BLaER1 (cell line): ENCODE measurements around the gene BCAR3.

ENCODE experiments used
- H3K27ac ChIP-seq: shearing (Covaris generic); formaldehyde crosslinking; 2 replicates; pipeline ENCODE4 v1.8.1; 2022
- H3K27me3 ChIP-seq: shearing (Covaris generic); formaldehyde crosslinking; 2 replicates; pipeline ENCODE4 v1.8.1; 2022
- H3K36me3 ChIP-seq: shearing (Covaris generic); formaldehyde crosslinking; 2 replicates; pipeline ENCODE4 v1.8.1; 2022
- H3K4me1 ChIP-seq: shearing (Covaris generic); formaldehyde crosslinking; 2 replicates; pipeline ENCODE4 v1.8.1; 2022
- H3K4me2 ChIP-seq: shearing (Covaris generic); formaldehyde crosslinking; 2 replicates; pipeline ENCODE4 v1.8.1; 2022
- H3K4me3 ChIP-seq: shearing (Covaris generic); formaldehyde crosslinking; 2 replicates; pipeline ENCODE4 v1.8.1; 2022
- H3K9ac ChIP-seq: shearing (Covaris generic); formaldehyde crosslinking; 2 replicates; pipeline ENCODE4 v1.8.1; 2022
- H3K9me3 ChIP-seq: shearing (Covaris generic); formaldehyde crosslinking; 2 replicates; pipeline ENCODE4 v1.8.1; 2022
- H4K20me1 ChIP-seq: shearing (Covaris generic); formaldehyde crosslinking; 2 replicates; pipeline ENCODE4 v1.8.1; 2022
- Cebpa-rat ChIP-seq: shearing (Covaris generic); IDR thresholded peaks from 2 replicates; pipeline ENCODE4 v1.8.1; 2022

BCAR3 gene

DNA sequence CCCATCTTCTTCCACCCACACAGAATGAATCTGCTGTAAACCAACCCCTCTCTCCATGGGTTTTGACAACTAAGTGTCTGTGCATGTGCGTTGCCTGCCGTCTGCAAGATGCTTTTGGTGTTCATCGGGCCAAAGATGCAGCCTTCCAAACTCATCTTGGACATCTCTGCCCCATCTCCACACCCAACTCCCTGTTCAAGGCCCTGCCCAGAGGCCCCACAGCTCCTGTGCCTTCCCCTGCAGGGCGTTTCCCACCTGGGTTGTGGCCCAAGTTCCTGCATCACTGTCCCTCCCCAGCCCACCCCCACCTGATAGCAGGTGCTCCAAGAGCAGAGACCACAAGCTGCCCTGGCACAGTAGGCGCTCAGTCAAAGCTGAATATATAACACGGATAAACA lies 103.2 kb downstream of the BCAR3 start:
- Histone ChIP-seq H3K4me1 (no peaks in the 10 kb centered on the region), H3K4me2 (no peak overlapping the region), H3K9me3 (no peaks in the 10 kb centered on the region), H3K27me3 (no peaks in the 10 kb centered on the region), H3K9ac (no peak overlapping the region), H4K20me1 (peaks cover 71% of the 10 kb centered on the region), H3K4me3 (no peak overlapping the region), H3K27ac (no peak overlapping the region), H3K36me3 (peaks cover 100% of the 10 kb centered on the region)
- TF ChIP-seq Cebpa-rat, result no peak

DNA sequence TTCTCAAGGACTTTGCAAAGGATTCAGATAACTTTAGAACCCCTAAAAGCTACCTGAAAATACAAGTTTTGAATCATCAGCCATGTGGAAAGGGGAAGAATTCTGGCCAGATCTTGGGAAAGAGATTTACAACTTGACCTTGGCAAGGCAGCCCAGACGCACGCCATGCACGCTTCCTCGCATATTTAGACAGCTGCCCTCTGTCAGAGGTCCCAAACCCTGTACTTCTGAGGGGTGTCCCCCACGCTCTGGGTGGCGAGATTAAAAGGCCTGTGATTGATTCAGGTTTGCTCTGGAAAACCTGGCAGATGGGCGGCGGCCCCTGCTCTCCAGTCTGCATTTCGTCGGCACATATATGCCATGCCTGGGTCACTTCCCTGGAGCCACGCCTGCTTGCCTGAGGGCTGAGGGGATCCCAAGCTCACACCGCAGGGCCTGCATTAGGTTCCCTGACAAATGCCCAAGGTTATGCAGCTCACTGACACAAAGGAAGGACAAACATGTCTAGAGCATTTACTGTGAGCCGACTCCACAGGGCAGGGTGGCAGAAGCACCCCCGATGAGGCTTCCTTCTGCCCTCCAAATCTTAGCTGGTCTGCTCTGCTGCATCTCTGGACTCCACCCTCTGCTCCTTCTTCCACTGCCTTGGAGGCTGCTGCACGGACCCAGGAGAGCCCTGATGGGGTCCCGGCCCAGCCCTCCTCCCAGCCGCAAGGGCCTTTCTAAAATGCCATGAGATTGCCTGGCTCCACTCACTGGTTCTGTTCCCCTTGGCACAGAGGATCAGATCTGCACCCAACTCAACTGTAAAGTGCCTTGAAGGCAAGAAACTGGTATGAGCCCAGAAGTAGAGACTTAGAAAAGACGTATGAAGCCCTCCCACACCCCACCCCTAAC lies 103.9 kb downstream of the BCAR3 start:
- no peak for TF ChIP-seq Cebpa-rat

DNA sequence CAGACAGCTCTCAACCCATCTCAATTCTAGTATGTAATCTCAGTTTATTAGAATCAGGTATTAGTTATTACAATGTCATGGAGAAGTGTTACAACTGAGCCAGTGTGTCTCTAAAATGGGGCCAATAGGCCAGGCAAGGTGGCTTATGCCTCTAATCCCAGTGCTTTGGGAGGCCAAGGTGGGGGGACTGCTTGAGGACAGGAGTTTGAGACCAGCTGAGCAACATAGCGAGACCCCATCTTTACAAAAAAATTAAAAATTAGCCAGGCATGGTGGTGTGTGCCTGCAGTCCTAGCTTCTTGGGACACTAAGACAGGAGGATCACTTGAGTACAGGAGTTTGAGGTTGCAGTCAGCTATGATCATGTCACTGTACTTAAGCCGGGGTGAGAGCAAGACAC lies 104.9 kb downstream of the BCAR3 start:
- Histone ChIP-seq H4K20me1 (peaks cover 61% of the 10 kb centered on the region), H3K4me1 (no peaks in the 10 kb centered on the region), H3K27me3 (no peaks in the 10 kb centered on the region), H3K27ac (no peak overlapping the region), H3K4me2 (no peak overlapping the region), H3K9me3 (no peaks in the 10 kb centered on the region), H3K9ac (no peak overlapping the region), H3K4me3 (no peak overlapping the region), H3K36me3 (peaks cover 100% of the 10 kb centered on the region)
- no peak for TF ChIP-seq Cebpa-rat

More for the DNA sequence above, 103.9 kb downstream of the BCAR3 start:
- Histone ChIP-seq H3K9me3 (no peaks in the 10 kb centered on the region), H3K9ac (no peak overlapping the region), H4K20me1 (peaks cover 67% of the 10 kb centered on the region), H3K4me1 (no peaks in the 10 kb centered on the region), H3K27ac (no peak overlapping the region), H3K4me2 (no peak overlapping the region), H3K27me3 (no peaks in the 10 kb centered on the region), H3K36me3 (peaks cover 100% of the 10 kb centered on the region), H3K4me3 (no peak overlapping the region)

DNA sequence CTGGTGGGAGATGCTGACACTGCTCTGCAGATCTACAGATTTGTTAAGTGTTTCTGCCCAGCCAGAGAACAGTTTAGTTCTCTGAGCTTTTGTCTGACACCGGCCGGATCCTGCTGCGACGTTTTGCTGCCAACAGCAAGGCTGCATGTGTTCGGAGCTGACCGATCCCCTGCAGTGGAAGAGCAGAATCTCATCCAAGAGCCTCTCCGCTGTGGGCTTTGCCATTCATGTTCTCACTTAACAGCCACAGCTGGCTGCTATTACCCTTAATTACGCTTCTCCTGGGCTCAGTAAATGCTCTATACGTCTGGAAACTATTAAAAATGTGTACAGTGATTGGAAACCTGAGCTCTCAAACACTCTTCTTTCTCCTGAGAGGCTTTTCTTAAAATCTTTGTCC lies 105.3 kb downstream of the BCAR3 start:
- Histone ChIP-seq H3K9me3 (no peaks in the 10 kb centered on the region), H3K4me1 (no peaks in the 10 kb centered on the region), H3K4me3 (no peak overlapping the region), H4K20me1 (peaks cover 61% of the 10 kb centered on the region), H3K27me3 (no peaks in the 10 kb centered on the region), H3K36me3 (peaks cover 100% of the 10 kb centered on the region), H3K27ac (no peak overlapping the region), H3K9ac (no peak overlapping the region), H3K4me2 (no peak overlapping the region)
- no peak for TF ChIP-seq Cebpa-rat

DNA sequence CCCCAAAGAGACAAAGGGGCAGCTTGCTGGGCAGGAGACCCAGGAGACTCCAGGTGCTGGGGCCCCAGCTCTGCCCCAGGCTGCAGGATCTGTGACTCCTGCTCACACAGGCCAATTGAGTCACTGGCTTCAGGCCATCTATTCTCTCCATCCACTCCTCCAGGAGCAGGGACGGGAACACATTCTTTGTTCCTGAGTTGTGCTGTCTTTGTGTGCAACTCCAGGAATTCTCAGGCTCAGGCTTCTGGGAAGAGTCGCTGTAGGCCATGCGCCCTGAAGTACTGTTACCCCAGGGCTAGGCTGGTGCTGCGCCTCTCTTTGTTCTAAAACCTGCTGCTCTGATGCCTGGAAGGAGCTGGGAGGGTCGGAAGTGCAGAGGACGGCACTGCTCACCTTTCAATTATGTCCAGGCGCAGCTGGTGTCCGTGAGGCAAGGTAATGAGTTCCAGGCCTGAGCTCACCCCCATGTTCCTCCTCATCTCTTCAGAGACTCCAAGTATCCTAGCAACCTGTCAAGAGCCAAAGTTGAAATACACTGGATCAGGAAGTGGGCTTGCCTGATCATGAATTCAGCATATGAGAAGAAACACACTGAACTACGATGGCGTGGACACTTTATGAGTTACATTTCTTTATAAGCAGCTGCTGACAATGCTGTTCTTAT lies 105.9 kb downstream of the BCAR3 start:
- no peak overlapping the region for H3K27ac ChIP-seq
- H3K4me1 ChIP-seq, result no peaks in the 10 kb centered on the region
- no peak overlapping the region for H3K4me2 ChIP-seq
- TF ChIP-seq Cebpa-rat, result no peak
- no peaks in the 10 kb centered on the region for H3K27me3 ChIP-seq
- no peak overlapping the region for H3K4me3 ChIP-seq
- no peaks in the 10 kb centered on the region for H3K9me3 ChIP-seq
- H3K9ac ChIP-seq, result no peak overlapping the region
- H4K20me1 ChIP-seq, result peaks cover 58% of the 10 kb centered on the region
- H3K36me3 ChIP-seq, result peaks cover 100% of the 10 kb centered on the region

DNA sequence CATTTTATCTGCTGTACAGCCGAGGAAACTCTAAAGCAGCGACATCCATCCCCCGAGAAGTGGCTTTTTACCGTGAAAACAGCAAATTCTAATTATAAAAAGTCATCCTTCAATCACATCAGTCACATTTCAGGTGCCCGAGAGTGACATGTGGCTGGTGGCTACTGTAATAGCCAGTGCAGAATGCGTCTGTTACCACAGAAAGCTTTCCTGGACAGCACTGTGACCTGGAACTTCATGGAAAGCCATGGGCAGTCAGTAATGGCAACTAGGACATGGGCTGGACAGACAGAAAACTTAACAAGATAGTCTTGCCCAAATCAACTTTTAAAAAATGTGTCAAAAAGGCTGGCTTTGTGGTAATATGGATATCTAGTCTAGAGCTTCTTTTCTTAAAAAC lies 106.6 kb downstream of the BCAR3 start:
- Histone ChIP-seq H3K36me3 (peaks cover 100% of the 10 kb centered on the region), H3K27ac (no peak overlapping the region), H3K4me1 (no peaks in the 10 kb centered on the region), H3K4me2 (no peak overlapping the region), H4K20me1 (peaks cover 56% of the 10 kb centered on the region), H3K27me3 (no peaks in the 10 kb centered on the region), H3K9me3 (no peaks in the 10 kb centered on the region), H3K4me3 (no peak overlapping the region), H3K9ac (no peak overlapping the region)
- TF ChIP-seq Cebpa-rat, result no peak

DNA sequence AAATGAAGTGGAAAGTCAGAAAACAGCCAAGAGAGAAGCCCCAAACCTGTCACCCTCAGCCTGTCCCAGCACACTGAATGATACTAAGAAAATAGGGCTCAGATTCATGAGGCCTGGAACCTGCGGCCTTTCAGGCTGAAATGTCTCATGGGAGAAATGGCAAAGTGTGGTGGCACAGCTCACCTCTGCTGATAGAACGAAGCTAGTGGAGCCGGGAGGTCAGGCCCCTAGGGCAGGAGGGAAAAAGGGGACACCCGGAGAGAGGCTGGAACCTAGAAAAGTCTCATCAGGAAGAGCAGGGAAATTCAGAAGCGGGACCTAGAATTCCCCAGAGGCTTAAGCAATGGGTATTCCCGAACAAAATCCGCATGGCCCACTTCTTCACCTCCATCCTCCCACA lies 107.1 kb downstream of the BCAR3 start:
- Histone ChIP-seq H3K4me1 (peaks cover 4% of the 10 kb centered on the region; the same call in 1 of the 2 replicates), H3K4me2 (no peak overlapping the region), H3K27me3 (no peaks in the 10 kb centered on the region), H3K4me3 (no peak overlapping the region), H3K9me3 (no peaks in the 10 kb centered on the region), H3K36me3 (peaks cover 100% of the 10 kb centered on the region), H3K27ac (no peak overlapping the region), H4K20me1 (peaks cover 56% of the 10 kb centered on the region), H3K9ac (no peak overlapping the region)
- TF ChIP-seq Cebpa-rat, result no peak

DNA sequence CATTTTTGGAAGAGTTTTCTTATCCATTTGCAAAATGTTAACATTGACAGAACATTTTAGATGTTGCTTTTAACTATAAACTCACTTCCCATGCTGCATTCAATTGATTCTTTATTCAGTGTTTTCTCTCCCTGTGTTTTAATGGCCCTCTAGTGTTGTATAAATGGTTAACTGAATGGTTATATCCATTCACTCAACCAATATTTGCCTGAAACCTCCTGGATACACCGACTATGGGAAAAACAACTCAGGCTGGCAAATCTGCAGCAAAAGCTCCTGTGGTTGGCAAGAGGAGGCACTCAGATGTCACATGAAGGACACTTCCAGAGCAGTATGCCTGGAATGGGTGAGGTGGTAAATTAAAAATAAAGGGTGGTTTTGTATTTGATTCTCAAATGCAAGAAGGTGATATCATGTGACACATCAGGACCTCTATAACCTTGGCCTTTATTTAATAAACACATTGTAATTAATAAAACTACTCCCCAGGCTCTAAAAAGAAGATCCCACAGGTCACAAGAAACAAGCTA lies 107.6 kb downstream of the BCAR3 start:
- Histone ChIP-seq H3K36me3 (peaks cover 100% of the 10 kb centered on the region), H3K27me3 (no peaks in the 10 kb centered on the region), H3K4me1 (peaks cover 4% of the 10 kb centered on the region; the same call in 1 of the 2 replicates), H3K4me3 (no peak overlapping the region), H3K4me2 (no peak overlapping the region), H3K9me3 (no peaks in the 10 kb centered on the region), H3K27ac (no peak overlapping the region), H4K20me1 (peaks cover 56% of the 10 kb centered on the region), H3K9ac (no peak overlapping the region)
- no peak for TF ChIP-seq Cebpa-rat

DNA sequence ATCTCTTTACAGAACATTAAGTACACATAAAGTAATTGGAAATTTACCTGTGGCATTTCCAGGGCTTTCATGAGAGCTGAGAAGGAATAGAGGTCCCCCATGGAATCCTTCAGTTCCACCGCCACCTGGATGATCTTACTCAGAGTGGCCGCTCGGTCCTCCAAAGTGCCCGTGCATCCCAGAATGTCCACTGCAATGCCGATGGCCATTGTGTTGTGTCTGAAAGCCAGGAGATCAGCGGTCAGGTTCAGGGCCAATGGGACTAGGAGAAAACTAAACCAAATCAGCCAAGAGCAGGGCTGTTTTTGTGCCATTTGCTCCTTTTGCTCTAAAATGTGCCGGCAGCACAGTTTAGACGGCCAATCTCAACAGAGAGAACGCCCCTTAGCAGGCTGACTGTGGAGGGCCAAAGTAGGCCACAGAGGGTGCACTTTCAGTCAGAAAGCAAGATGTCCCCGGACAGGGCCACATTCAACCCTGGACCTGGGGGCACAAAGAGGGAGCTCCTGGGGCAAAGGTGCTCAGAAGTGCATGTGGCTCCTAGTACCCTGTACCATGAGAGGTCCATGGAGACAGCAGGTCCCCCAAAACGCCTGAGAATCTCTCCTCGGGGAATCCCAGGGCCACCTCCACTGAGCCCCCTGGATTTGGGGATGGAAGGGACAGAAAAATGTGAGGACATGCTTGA lies 109.9 kb downstream of the BCAR3 start:
- Histone ChIP-seq H3K27me3 (no peaks in the 10 kb centered on the region), H3K9me3 (no peaks in the 10 kb centered on the region), H3K4me1 (peaks cover 4% of the 10 kb centered on the region; the same call in 1 of the 2 replicates), H4K20me1 (peaks cover 45% of the 10 kb centered on the region), H3K4me2 (no peak overlapping the region), H3K9ac (no peak overlapping the region), H3K36me3 (peaks cover 100% of the 10 kb centered on the region), H3K27ac (no peak overlapping the region), H3K4me3 (no peak overlapping the region)
- no peak for TF ChIP-seq Cebpa-rat

DNA sequence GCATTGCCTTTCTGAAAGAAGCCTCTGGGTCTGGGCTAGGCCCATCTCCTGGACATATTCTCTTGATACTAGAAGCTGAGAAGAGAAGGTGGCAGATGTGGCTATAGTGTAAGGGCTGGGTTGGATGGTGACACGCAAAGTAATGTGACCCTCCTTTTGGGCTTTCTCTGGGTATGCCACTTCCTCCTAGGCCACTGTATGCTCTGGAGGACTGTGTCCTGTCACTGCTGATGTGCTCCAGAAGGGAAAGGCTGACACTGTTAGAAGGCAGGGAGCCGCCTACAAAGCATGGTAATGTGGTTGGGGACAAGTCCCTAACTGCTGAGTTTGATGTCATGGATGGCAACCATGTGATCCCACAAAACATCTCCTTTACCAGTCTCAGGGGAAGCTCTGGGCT lies 112.1 kb downstream of the BCAR3 start:
- TF ChIP-seq Cebpa-rat, result no peak

More for the DNA sequence above, 112.1 kb downstream of the BCAR3 start:
- Histone ChIP-seq H3K36me3 (peaks cover 100% of the 10 kb centered on the region), H3K4me2 (no peak overlapping the region), H3K27me3 (no peaks in the 10 kb centered on the region), H4K20me1 (peaks cover 25% of the 10 kb centered on the region), H3K9ac (no peak overlapping the region), H3K9me3 (no peaks in the 10 kb centered on the region), H3K27ac (no peak overlapping the region), H3K4me1 (peaks cover 4% of the 10 kb centered on the region; the same call in 1 of the 2 replicates), H3K4me3 (no peak overlapping the region)
